CD4-positive, CD25-positive, alpha-beta regulatory T cell (primary cell): ENCODE results near the gene NAA35. TPM values are rescaled to one million over a fixed set of nuclear protein-coding genes. Genes with fewer than 3 reads are reported as not detected.

ENCODE experiments used
- ATAC-seq, 2 donors: fragments of 150-1000 bp; cut with Tn5 transposase; one replicate each; pipeline ENCODE4 v1.10.0; 2021; ENCODE audit warnings: low read depth in 2 of 2, moderate number of reproducible peaks in 2 of 2, moderate library complexity in 1 of 2
- DNase-seq, 3 donors: peaks; one replicate each; pipeline versions ENCODE4 v3.0.0 to v3.0.0-alpha.2; 2012 to 2022; ENCODE audit warnings: mixed read lengths in 1 of 3
- H3K27ac ChIP-seq: one replicate; pipeline ENCODE4 v1.7.0; 2013; ENCODE audit warnings: mild to moderate bottlenecking, low read length; ENCODE audit not compliant: insufficient read depth, poor library complexity, severe bottlenecking
- H3K27me3 ChIP-seq: one replicate; pipeline ENCODE4 v1.7.0; 2013; ENCODE audit warnings: low read length; ENCODE audit not compliant: control insufficient read depth, insufficient read depth
- H3K36me3 ChIP-seq: one replicate; pipeline ENCODE4 v1.7.0; 2013; ENCODE audit warnings: mild to moderate bottlenecking, low read length, moderate library complexity; ENCODE audit not compliant: control insufficient read depth, insufficient read depth
- H3K4me1 ChIP-seq: 2 replicates; pipeline ENCODE4 v1.7.0; 2013; ENCODE audit warnings: mild to moderate bottlenecking, low read length; ENCODE audit not compliant: insufficient read depth, control insufficient read depth, poor library complexity, severe bottlenecking
- H3K4me3 ChIP-seq: one replicate; pipeline ENCODE4 v1.7.0; 2013; ENCODE audit warnings: low read depth, mild to moderate bottlenecking, low read length, moderate library complexity
- H3K9me3 ChIP-seq, 2 experiments: 1 replicate in 1 of 2; 2 replicates in 1 of 2; pipeline ENCODE4 v1.7.0; 2013; ENCODE audit warnings: low read length in 2 of 2, mild to moderate bottlenecking in 1 of 2, moderate library complexity in 1 of 2; ENCODE audit not compliant: control insufficient read depth in 2 of 2
- H3K27ac Mint-ChIP-seq, 3 donors: one replicate each; pipeline ENCODE4 v1.8.0; 2020 to 2022; ENCODE audit warnings: mild to moderate bottlenecking in 3 of 3, mixed read lengths in 3 of 3, moderate library complexity in 2 of 3
- H3K27me3 Mint-ChIP-seq: one replicate; pipeline ENCODE4 v1.8.0; 2022; ENCODE audit warnings: mild to moderate bottlenecking, mixed read lengths
- H3K36me3 Mint-ChIP-seq: one replicate; pipeline ENCODE4 v1.8.0; 2020; ENCODE audit warnings: mixed read lengths
- H3K4me1 Mint-ChIP-seq, 4 donors: one replicate each; pipeline ENCODE4 v1.8.0; 2020 to 2022; ENCODE audit warnings: mixed read lengths in 4 of 4, mild to moderate bottlenecking in 1 of 4
- H3K4me3 Mint-ChIP-seq, 4 donors: one replicate each; pipeline ENCODE4 v1.8.0; 2020 to 2022; ENCODE audit warnings: mild to moderate bottlenecking in 4 of 4, mixed read lengths in 4 of 4, moderate library complexity in 3 of 4
- H3K9me3 Mint-ChIP-seq, 7 donors: one replicate each; pipeline ENCODE4 v1.8.0; 2020 to 2022; ENCODE audit warnings: mixed read lengths in 7 of 7, mild to moderate bottlenecking in 3 of 7, moderate library complexity in 2 of 7
- polyA plus RNA-seq, 4 donors: library from polyadenylated mRNA; unstranded; fragments of 300-500 nt; fragmentation: Illumina TruSeq; gene quantifications; one replicate each; pipeline ENCODE4 v1.2.3, GENCODE V29; 2021
- total RNA-seq: library from RNA; stranded (reverse); gene quantifications from one replicate; pipeline ENCODE4 v1.2.3, GENCODE V29; 2022

Gene NAA35
- 21.6 TPM for total RNA-seq
- 10 to 100 TPM; 12.3 to 18.3 (median 14.4) TPM for polyA plus RNA-seq

DNA sequence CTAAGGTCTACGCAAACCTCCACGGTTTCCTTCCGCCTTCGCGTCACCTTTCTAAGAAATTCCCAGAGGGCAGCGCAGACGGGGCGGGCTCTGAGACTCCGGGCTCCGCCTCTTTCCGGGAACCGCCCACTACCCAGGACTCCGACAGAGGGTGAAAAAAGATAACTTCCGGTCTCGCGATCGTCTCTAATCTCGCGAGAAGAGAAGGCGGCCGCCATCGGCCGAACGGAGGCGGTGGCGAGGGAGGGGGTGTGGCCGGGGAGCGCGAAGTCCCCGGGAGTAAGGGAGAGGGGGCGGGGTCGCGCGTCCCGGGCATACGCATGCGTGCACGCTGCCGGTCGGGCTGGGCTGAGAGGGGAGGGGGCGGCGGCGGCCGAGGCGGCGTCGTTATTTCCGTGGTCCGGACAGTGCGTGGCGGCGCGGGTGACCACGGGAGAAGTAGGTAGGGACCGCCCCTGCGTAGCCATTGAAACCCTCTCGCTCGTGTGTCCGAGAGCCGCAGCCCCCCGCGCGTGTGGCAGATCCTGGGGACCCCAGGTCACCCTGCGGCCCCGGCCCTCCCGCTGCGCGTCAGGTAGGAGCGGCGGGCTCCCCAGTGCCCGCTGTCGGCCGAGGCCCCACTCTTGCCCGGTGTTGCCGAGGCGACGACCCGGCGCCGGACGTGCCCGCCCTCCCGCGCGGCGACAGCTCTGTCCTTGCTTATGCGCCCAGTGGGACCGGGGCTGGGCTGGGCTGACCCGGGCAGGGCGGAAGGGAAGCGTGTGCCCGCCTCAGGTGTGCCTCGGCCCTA, at the start of gene NAA35:
NAA35 (plus strand) TSS at position 315 of the 790 bp plus-strand sequence. CDS start 1,014 bp downstream, outside the sequence.
- H3K4me1 Mint-ChIP-seq: peaks cover 0 to 15% (median 8%) of the 10 kb centered on the region in 4 donors
- H3K4me3 Mint-ChIP-seq: peak within 1 kb of the TSS in 3 of 4 donors; percentile 76 to 90 (median 87)
- peak within 1 kb of the TSS; percentile 94 to 97 (median 95) for H3K27ac Mint-ChIP-seq
- H3K9me3 Mint-ChIP-seq: no peaks in the 10 kb centered on the region
- H3K36me3 Mint-ChIP-seq: peaks cover 10% of the 10 kb centered on the region
- peak within 1 kb of the TSS; percentile 94 for H3K27ac ChIP-seq
- H3K27me3 Mint-ChIP-seq: no peaks in the 10 kb centered on the region
- H3K4me3 ChIP-seq: peak within 1 kb of the TSS; percentile 90
- H3K4me1 ChIP-seq: peaks cover 31% of the 10 kb centered on the region
- H3K27me3 ChIP-seq: no peaks in the 10 kb centered on the region
- DNase-seq (peak; percentile 99), ATAC-seq (peak; percentile 92 to 95)
- H3K36me3 ChIP-seq: peaks cover 13% of the 10 kb centered on the region
- no peaks in the 10 kb centered on the region for H3K9me3 ChIP-seq

DNA sequence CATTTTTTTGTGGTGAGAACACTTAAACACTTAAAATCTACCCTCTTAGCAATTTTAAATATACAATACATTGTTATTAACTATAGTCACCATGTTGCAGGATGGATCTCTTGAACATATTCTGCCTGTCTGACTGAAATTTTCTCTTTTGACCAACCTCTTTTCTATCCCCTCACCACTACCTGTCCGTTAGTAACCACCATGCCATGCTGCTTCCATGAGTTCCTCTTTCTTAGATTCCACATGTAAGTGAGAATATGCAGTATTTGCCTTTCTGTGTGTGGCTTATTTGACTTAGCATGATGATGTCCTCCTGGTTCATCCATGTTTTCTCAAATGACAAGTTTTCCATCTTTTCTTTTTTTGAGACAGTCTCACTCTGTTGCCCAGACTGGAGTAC, 48.5 kb upstream of the NAA35 start:
- no peaks in the 10 kb centered on the region for H3K9me3 ChIP-seq
- DNase-seq: no peak

DNA sequence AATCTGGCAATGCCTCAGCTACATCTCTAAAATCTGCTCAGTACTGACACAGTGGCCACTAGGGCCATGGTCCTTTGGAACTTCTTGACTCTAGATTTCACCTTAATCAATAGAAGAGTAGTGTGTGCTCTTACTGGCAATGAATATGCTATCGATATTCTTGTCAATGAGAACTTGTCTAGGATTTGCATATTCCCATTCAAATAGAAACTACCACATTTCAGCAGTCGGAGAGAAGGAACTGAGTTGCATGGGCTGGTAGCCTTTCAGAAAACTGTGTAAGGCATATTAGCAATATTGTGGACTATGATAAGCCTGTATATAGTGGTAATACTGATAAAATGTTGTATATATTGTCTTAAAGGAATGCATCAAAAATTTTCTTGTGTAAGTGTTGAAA, 45.3 kb upstream of the NAA35 start:
- Histone ChIP-seq H3K27me3 (no peaks in the 10 kb centered on the region), H3K27ac (no peak overlapping the region), H3K4me1 (no peaks in the 10 kb centered on the region), H3K9me3 (no peaks in the 10 kb centered on the region), H3K4me3 (no peak overlapping the region), H3K36me3 (no peaks in the 10 kb centered on the region)
- Mint-ChIP-seq H3K4me1 (peaks cover 0 to 5% (median 2%) of the 10 kb centered on the region in 4 donors), H3K27ac (no peak overlapping the region), H3K9me3 (peaks cover 0 to 10% (median 2%) of the 10 kb centered on the region in 7 donors), H3K4me3 (no peak overlapping the region), H3K27me3 (peaks cover 10% of the 10 kb centered on the region), H3K36me3 (peaks cover 3% of the 10 kb centered on the region)
- DNase-seq (no peak), ATAC-seq (no peak)

More for the DNA sequence above, 48.5 kb upstream of the NAA35 start:
- Mint-ChIP-seq H3K36me3 (no peaks in the 10 kb centered on the region), H3K4me1 (peaks cover 0 to under 1% (median 0%) of the 10 kb centered on the region in 4 donors), H3K4me3 (no peak overlapping the region), H3K27me3 (peaks cover 7% of the 10 kb centered on the region), H3K27ac (no peak overlapping the region), H3K9me3 (peaks cover 0 to 10% (median 2%) of the 10 kb centered on the region in 7 donors)
- no peaks in the 10 kb centered on the region for H3K36me3 ChIP-seq
- no peaks in the 10 kb centered on the region for H3K4me1 ChIP-seq
- H3K27me3 ChIP-seq: no peaks in the 10 kb centered on the region
- H3K27ac ChIP-seq: no peak overlapping the region
- no peak overlapping the region for H3K4me3 ChIP-seq
- no peak for ATAC-seq

DNA sequence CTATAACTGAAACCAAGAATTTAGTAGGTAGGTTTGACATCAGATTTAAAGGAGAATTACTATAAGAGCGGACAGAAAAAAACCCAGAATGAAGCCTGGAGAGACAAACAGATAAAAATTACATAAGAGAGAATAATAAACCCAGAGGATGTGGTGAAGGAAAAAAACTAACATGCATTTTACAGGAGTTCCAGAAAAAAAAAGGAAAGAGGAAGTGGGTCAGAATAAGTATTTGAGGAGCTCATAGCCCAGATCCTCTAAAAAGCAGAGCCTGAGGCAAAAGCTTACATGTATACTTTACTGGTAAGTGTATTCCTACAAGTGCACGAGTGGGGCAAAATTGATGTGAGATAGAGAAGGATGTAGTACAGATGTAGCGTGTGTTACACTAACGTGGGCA, 43.1 kb upstream of the NAA35 start:
- H3K27me3 Mint-ChIP-seq: peaks cover 4% of the 10 kb centered on the region
- H3K27ac Mint-ChIP-seq: no peak overlapping the region
- no peaks in the 10 kb centered on the region for H3K9me3 ChIP-seq
- no peak overlapping the region for H3K27ac ChIP-seq
- peaks cover 0 to under 1% (median 0%) of the 10 kb centered on the region in 7 donors for H3K9me3 Mint-ChIP-seq
- peaks cover 0 to 5% (median 2%) of the 10 kb centered on the region in 4 donors for H3K4me1 Mint-ChIP-seq
- H3K4me3 Mint-ChIP-seq: no peak overlapping the region
- H3K36me3 ChIP-seq: no peaks in the 10 kb centered on the region
- DNase-seq (no peak), ATAC-seq (no peak)
- no peaks in the 10 kb centered on the region for H3K27me3 ChIP-seq
- peaks cover 3% of the 10 kb centered on the region for H3K36me3 Mint-ChIP-seq
- no peak overlapping the region for H3K4me3 ChIP-seq
- H3K4me1 ChIP-seq: no peaks in the 10 kb centered on the region

DNA sequence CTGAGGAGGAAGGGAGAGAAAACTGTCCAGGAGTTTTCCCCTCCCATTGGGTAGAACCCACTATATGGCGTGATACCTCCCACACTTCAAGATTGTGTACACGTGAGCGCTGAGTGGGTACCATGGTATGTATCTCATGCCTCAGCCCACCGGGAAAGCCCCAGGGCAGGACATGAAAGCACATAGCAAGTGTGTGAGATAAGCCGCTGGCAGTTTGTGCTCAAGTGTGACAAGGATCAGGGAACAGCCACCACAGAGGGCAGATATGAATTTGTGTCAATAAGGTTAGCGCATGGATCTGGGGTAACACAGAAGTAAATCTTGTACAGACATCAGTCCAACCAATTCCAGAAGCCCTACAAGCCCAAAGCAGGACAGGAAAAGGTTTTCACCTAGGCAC, 42.6 kb upstream of the NAA35 start:
- Mint-ChIP-seq H3K27ac (no peak overlapping the region), H3K4me3 (no peak overlapping the region), H3K4me1 (peaks cover 0 to 5% (median 2%) of the 10 kb centered on the region in 4 donors), H3K36me3 (peaks cover 3% of the 10 kb centered on the region), H3K9me3 (no peaks in the 10 kb centered on the region), H3K27me3 (peaks cover 5% of the 10 kb centered on the region)
- Histone ChIP-seq H3K4me1 (no peaks in the 10 kb centered on the region), H3K9me3 (no peaks in the 10 kb centered on the region), H3K36me3 (no peaks in the 10 kb centered on the region), H3K27ac (no peak overlapping the region), H3K4me3 (no peak overlapping the region), H3K27me3 (no peaks in the 10 kb centered on the region)
- DNase-seq (no peak), ATAC-seq (no peak)

DNA sequence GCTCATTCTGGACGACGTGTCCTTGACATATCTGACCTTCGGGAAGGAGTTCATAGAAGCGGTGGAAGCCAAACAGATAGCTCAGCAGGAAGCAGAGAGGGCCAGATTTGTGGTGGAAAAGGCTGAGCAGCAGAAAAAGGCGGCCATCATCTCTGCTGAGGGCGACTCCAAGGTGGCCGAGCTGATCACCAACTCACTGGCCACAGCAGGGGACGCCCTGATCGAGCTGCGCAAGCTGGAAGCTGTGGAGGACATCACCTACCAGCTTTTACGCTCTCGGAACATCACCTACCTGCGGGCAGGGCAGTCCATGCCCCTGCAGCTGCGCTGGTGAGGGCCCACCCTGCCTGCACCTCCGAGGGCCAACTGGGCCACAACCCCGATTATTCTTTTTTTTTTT, 41.6 kb upstream of the NAA35 start:
- ATAC-seq (no peak), DNase-seq (no peak)
- Mint-ChIP-seq H3K27ac (no peak overlapping the region), H3K36me3 (peaks cover 3% of the 10 kb centered on the region), H3K27me3 (peaks cover 8% of the 10 kb centered on the region), H3K4me3 (no peak overlapping the region), H3K4me1 (peaks cover 0 to 5% (median 2%) of the 10 kb centered on the region in 4 donors), H3K9me3 (no peaks in the 10 kb centered on the region)
- no peaks in the 10 kb centered on the region for H3K36me3 ChIP-seq
- H3K4me1 ChIP-seq: no peaks in the 10 kb centered on the region
- H3K27me3 ChIP-seq: no peaks in the 10 kb centered on the region
- H3K9me3 ChIP-seq: no peaks in the 10 kb centered on the region
- no peak overlapping the region for H3K4me3 ChIP-seq
- no peak overlapping the region for H3K27ac ChIP-seq

DNA sequence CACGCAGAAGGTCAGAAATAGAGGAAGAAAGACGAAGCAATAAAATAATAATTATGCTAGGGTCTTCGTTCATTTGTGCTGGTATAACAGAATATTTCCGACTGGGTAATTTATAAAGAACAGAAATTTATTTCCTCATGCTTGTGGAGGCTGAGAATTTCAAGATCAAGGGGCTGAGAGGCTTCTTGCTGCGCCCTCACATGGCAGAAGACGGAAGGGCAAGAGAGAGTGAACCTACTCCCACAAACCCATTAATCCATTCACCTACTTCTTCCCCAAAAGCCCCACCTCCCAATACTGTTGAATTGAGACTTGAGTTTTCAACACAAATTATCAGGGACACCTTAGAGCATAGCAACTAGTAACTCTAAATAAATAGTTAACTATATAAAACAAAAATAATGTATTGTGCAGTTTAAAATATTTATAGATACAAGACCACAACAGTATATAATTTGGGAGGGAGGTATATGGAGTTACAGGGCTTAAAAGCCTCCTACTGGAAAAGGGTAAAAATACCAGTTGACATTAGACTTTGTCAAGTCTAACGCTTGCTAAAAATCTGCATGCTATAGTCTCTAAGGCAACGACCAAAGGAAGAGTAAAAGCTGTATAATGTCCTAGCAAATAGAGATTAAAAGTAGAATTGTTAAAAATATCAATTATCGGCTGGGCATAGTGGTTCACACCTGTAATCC, 40.3 kb upstream of the NAA35 start:
- no peaks in the 10 kb centered on the region for H3K27me3 ChIP-seq
- no peaks in the 10 kb centered on the region for H3K4me1 ChIP-seq
- peaks cover 0 to 5% (median 2%) of the 10 kb centered on the region in 4 donors for H3K4me1 Mint-ChIP-seq
- no peaks in the 10 kb centered on the region for H3K9me3 Mint-ChIP-seq
- H3K27ac Mint-ChIP-seq: no peak overlapping the region
- peaks cover 3% of the 10 kb centered on the region for H3K36me3 Mint-ChIP-seq
- peak in 2 of 3 donors; percentile 5 to 51 for DNase-seq
- H3K4me3 ChIP-seq: no peak overlapping the region
- ATAC-seq: no peak
- H3K9me3 ChIP-seq: no peaks in the 10 kb centered on the region
- no peak overlapping the region for H3K4me3 Mint-ChIP-seq
- peaks cover 13% of the 10 kb centered on the region for H3K27me3 Mint-ChIP-seq
- no peak overlapping the region for H3K27ac ChIP-seq
- H3K36me3 ChIP-seq: no peaks in the 10 kb centered on the region
